Measurements from ENCODE around the gene HOGA1.

Gene HOGA1

DNA sequence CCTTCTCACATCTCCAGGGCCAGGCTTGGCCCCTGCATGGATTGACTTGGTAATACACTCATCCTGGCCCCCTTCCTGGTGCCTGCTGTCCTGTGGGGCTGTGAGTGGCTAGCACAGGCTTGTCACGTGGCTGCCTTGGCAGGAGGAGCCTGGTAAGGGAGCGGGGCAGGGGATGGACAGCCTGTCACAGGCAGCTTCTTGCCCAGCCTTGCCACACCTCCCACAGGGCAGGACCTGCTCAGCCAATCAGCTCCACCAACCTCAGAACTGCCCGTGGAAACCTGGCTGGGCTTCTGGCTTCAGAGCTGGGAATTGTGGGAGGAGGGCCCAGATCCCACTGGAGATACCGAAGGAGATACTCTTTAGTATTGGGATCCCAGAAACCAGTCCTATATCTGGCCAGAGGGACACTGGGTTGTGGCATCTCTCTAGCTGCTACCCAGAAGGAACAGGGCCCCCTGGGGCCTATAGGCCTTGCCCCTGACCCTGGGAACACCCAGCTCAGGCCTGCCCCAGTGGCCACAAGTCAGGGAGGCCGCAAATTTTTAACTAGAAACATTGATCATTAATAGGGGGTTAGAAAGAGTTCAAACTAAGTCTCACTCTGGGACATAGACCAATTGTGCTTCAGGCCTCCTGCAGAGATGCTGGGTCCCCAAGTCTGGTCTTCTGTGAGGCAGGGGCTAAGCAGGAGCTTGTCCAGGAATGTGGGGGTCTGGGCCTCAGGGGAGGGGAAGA lies at the start of gene HOGA1:
TSS of gene HOGA1 (plus strand) at position 330 of the 738 bp plus-strand sequence. CDS start at position 645, 315 bp downstream.
- no peak for DNase-seq (ENCODE audit: low read depth in 2 of 2, low spot score in 1 of 2)

DNA sequence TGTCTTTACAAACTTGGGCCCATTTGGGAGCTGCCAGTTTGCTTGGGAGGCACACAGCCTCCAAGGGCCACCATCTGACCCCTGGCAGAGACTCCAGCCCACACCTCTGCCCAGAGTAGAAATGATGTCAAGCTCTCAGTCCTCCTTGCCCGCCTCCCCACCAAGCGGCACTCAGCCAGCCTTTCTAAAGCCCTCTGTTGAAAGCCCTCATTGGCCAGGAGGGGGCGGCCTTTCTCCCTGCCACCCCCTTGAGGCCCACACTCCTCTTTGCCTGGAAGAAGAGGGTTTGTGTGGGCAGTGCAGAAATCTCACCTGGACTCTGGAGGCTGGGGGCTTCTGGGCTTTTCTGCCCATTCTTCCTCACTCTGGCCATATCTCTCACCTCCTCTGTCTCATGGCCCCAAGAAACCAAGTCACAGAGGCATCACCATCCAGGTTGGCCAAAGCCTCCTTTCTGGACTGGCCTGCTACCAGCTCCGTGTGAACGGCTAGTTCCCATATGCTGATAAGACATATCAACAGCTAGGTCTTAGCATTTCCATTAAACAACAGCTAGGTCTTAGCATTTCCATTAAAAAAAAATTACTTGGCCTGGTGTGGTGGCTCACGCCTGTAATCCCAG lies 49.3 kb upstream of the HOGA1 start:
- DNase-seq (ENCODE audit: low read depth in 2 of 2, low spot score in 1 of 2), result no peak

DNA sequence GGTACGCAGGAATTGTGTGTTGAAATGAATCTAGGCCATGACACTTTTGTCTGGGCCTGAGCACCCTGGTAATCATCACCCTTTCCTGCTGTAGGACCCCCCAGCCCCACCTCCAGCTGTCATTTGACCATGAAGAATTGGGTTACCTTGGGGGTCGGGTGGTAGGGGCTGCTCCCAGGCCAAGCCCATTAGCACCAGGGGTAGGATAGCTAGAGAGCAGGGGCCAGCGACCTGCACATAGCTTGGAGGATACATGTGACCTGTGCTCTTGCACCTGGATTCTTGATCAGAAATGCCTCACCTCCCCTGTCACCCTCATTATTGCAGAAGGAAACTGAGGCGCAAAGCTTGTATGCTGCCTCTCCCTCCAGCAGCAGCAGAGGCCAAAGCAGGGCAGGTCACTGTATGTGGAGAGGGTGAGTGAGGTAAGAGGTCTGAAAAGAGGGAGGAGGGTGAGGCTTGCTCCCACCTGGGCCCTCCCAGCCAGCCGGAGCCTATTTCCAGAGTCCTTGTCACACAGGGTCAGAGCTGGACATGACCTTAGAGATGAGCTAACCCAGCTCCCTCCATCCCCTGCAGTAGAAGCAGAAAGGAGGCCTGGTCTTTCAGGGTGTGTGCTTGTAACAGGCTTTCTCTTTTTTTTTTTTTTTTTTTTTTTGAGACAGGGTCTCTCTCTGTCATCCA lies 46.9 kb upstream of the HOGA1 start:
- no peak for DNase-seq (ENCODE audit: low read depth in 2 of 2, low spot score in 1 of 2)

DNA sequence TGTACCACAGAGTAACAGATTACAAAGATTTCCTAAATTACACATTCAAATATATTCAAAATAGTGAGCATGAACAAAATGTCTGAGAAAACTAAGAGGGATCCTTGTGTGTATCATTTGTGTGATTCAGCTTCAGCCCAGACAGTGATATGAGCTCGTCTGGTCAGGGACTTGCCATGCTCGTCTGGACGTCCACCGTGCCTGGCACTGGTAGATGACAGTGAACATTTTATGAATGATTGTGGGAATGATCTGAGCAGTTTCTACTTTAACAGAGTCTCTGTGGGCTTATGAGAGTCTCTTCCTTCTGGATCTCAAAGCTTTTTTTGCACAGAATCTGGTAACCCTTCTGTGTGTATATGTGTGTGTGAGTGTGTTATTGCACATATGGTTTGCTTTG lies 45.8 kb upstream of the HOGA1 start:
- no peak for DNase-seq (ENCODE audit: low read depth in 2 of 2, low spot score in 1 of 2)

DNA sequence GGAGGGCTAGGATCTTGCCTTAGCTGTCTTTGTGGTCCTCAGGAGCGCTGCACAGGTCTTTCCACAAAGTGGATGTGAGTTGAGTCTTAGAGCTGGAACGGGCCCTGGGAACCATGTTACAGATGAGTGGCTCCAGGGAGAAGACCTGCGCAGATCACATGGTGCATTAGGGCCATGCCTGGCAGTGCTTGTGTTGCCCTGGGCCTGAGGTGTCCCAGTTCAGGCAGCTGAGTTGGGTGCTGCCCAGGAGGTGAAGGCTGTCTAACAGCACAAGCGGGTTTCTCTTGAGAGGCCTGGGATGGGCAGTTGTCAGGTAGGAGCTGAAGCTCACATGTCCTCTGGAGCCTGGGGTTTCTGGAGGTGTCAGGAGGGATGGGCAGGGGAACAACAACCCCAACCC lies 45.4 kb upstream of the HOGA1 start:
- no peak for DNase-seq (ENCODE audit: low read depth in 2 of 2, low spot score in 1 of 2)

DNA sequence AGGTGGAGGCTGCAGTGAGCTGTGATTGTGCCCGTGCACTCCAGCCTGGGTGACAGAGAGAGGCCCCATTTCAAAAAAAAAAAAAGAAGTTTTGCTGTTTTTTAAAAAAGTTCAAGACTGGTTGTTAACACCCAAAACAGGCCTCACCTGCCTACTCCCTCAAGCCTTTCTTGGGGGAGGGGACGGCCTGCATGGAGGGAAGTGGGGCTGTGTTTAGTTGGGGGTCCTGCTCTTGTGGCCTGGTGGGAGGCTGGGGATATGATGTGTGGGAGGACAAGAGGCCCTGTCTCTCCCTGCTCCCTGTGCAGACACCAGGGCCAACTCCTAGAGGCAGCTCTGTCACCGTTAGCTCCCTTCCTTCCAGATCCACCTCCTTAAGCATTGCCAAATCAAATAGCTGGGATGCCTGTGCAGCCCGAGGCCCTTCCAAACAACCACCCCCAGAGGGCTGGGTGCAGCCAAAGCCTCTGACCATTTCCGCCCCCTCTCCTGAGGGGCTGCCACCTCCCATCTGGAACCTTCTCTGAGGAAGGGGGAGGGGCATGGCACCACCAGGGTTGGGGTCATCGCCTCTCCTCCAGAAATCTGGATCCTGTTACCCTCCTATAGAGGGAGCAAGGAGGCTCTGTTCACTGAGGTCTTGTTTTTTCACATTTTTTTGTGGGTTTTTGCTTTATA lies 44.5 kb upstream of the HOGA1 start:
- no peak for DNase-seq (ENCODE audit: low read depth in 2 of 2, low spot score in 1 of 2)

DNA sequence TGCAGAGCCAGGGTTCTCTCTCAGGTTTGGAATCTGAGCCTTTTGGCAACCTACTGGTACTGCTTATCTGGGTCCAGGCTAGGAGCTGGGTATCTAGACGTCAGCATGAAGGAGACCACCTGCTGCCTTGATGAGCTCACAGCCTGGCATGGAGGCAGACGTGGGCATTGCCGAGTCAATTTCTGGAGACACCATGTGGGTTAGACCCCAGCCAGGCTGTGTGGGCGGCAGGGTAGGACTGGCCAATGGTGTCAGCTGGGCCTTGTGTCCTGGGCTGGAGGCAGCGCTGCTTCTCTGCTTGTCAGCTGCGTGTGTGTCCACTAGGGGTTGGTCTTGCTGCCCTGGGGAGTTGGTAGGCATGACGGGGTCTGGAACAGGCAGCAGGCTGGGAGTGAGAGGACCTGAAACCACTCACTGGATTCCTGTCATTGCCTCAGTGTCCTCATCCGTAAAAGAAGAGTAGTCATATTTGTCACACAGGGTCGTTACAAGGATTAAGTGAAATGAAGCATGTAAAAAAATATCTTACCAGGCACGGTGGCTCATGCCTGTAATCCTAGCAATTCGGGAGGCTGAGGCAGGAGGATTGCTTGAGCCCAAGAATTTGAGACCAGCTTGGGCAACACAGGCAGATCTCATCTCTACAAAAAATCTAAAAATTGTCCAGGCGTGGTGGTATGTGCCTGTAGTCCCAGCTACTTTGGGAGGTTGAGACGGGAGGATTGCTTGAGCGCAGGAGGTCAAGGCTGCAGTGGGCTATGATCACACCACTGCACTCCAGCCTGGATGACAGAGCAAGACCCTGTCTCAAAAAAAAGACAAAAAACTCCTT lies 43.3 kb upstream of the HOGA1 start:
- no peak for DNase-seq (ENCODE audit: low read depth in 2 of 2, low spot score in 1 of 2)

DNA sequence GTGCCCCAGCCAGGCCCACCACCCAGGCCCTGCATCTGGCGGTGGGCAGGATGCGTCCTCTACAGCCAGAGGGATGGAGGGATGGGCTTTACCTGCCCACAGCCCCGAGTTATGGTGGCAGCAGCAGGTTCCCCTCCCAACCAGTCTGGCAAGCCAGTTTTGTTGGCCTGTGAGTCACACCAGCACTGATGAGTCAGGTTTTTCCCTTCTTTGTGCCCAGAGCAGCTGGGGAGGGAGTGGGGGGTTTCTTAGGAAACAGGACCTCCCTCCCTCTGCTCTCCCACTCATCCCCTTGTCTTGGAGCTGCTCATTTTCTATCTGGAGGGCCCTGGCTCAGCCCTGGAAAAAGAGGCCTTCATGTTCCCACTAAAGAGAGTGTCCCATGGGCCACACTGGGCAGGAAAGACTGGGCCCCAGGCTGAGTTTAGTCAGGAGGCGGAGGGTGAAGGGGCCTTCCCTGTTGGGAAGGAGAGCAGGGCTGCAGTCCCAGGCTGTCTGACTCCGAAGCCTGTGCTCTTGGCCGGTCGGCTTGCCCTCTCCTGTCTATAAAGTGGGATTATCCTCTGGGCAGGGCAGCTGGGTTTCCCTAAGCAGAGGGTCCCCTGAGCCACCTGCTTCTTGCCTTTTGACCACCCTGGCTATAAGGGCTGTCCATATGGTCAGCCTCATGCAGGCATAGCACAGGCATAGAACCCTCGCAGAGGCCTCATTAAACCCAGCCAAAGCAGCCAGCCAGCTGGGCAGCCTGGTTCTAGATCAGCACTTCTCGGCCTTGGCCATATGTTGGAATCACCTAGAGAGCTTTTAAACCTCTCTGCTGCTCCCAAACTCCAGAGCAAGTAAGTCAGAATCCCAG lies 41.8 kb upstream of the HOGA1 start:
- peak in 1 of 2 donors; percentile 18 for DNase-seq (ENCODE audit: low read depth in 2 of 2, low spot score in 1 of 2)

DNA sequence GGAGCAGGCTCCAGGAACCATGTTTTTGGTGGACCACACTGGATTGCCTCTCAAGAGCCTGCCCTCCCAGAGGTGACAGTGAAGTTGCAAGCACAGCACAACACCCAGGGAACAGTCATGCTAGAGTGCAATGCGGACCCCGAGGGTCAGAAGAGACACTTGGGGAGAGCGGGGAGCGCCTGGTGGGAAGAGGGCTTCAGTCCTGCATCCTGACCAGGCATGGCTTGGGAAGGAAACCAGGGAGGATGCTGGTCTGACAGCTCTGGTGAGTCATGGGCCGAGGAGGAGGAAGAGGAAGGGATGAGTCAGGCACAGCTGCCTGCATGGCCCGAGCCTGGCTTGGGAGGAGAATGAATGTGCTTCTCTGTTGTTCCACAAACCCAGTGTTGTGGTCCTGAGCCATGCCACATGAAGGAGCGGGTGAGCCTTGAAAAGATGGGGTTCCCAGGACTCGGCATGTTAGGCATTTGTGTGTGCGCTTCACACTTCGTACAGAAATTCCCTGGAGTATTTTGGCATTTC lies 41.1 kb upstream of the HOGA1 start:
- DNase-seq (ENCODE audit: low read depth in 2 of 2, low spot score in 1 of 2), result no peak

DNA sequence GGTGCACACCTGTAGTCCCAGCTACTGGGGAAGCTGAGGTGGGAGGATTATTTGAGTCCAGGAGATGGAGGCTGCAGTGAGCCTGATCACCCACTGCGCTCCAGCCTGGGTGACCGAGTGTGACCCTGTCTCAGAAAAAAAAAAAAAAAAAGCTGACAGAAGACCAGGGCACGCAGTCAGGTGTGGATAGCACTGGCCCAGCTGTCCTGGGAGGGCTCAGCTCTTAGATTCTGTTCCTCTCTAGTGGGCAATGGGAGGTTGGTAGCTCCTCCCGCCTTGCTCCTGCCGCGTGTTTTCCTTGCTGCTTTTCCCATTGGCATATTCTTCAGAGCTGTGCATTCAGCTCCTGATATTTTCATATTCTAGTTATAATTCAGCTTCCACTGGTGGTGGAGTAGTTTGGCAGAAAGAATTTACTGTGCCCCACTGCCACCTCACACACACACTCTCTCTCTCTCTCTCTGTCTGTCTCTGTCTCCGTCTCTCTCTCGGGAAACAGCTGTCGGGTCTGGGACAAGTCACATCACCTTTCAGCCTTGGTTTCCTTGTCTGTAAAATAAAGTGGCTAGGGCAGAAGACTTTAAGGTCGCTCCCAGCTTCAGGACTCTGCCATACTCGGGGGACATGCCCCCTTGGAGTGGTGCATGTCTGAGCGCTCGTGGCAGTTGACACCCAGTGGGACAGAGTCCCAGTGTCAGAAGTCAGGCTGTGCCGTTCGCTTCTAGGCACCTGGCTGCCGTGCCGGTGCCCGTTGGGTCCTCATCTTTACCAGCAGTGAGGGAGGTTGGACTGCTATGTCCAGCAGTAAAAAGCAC lies 37.5 kb upstream of the HOGA1 start:
- DNase-seq (ENCODE audit: low read depth in 2 of 2, low spot score in 1 of 2), result no peak

DNA sequence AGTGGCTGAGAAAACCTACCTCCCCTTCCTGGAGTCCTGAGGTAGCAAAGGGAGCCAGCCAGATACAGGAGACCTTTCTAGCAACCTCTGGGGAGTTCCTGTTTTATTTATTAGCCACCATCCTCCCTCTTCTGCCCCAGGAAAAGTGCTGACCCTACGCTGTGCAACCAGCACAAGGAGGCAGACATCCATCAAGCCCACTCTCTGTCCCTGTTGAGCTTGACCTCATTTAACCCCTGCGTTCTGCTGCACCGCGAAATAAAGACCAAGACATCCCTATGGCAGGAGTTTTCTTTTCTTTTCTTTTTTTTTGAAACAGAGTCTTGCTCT lies 37.0 kb upstream of the HOGA1 start:
- DNase-seq (ENCODE audit: low read depth in 2 of 2, low spot score in 1 of 2), result no peak

DNA sequence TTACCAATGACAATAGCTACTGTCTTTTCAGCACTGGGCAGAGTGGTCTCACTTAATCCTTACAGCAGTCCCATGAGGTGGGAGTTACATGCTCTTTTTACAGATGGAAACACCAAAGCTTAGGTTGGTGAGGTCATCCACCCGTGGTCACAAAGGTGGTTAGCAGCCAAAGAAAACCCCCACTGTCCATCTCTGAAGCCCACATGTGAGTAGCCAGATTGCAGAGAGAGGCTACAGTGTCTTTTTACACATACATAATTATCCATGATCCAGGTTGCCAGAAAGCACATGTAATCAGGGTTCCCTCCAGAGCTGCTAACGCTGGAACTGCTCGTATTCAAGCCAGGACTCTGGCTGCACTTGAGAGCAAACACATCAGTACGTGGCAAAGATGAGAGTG lies 36.2 kb upstream of the HOGA1 start:
- no peak for DNase-seq (ENCODE audit: low read depth in 2 of 2, low spot score in 1 of 2)

DNA sequence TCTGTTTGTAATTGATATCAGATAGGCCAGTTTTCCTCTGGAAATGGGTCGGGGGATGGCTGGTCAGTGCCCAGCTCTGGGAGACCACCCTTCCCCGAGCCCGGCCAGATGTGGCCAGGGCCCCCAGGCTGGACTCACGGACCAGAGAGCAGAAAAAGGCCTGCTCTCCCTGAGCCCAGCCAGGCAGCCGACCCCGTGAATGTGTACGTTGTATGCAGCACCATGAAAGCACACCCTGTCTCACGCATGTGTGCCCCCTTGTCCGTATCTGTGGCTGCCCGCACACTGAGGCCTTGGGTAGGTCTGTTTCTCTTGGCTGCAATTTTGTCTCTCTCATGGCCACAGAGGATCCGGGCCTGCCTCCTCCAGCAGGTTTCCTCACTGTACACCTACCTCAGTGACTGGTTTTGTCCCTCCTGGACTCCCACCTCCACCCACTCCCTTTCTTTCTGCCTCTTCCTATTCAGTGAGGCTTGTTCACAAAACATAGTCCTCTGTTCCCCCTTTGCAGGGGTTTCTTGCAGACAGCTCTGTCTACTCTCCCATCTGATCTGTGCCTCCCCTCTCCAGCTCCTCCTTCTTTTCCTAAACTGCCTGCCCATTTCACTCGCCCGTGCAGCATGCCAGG lies 35.2 kb upstream of the HOGA1 start:
- no peak for DNase-seq (ENCODE audit: low read depth in 2 of 2, low spot score in 1 of 2)

DNA sequence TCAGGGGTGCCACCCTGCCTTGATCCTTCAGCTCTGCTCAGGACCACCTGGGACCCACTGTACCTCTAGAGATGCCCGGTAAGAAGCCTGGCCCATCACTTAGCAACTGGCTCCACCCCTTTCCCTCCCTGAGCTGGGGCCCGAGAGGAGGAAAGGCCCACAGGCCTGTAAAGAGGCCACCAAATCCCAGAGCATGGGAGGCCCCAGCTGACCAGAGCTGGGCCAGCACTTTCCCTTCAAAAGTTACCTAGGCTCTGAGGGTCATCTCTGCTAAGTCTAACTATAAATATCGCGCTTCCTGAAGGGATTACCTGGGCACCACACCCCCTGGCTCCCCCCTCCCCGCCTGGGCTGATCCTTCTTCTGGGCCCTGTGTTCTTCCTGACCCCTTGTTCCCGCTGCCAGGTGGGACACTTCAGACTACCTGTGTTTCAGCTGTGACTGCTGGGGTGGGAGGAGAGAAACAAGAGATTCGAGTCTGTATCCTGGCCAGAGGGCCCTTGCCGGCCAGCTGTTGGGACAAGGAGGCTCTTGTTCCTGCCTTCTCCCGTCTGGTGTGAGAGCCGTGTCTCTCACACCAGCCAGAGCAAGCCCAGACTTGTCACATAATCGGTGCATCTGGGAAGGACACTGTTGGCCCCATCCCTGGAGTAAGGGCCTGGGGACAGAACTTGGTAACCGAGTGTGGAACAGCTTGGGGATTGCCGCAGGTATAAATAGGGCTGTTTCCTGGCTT lies 34.4 kb upstream of the HOGA1 start:
- DNase-seq (ENCODE audit: low read depth in 2 of 2, low spot score in 1 of 2), result no peak

DNA sequence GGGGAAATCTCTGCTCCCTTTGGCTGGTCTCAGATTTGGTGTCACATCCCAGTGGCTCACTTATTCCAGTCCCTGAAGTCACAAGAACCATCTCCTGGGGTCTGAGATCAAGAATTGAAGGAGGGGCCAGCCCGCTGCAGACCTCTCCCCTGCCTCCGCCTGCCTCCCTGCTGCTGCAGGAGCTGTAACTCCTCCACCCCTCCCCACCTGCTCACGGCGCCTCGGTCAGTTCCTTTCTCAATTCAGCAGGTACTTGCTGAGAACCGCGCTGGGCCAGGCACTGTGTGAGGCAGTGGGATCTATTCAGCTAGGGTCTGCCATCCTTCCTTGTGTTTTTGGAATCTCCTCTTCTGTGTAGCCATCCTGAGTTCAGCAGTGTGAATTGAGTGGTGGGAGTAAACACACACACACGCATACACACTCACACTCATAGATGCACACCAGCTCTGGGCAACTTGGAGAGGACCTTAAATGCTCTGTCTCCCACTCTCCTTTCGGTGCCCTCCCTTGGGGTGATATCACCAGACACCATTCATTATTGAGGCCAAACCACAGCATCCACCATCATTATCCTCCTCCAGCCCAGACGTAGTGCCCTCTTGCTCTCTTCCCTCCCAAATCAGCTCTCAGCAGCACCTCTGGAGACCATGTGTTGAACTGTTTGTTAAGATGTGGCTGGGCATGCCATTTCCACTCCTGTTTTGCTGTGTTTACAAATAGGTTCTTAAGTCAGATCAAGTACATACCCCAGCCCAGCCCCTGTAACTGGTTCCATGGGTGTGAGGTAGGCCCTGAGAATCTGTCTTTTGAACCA lies 33.6 kb upstream of the HOGA1 start:
- no peak for DNase-seq (ENCODE audit: low read depth in 2 of 2, low spot score in 1 of 2)

DNA sequence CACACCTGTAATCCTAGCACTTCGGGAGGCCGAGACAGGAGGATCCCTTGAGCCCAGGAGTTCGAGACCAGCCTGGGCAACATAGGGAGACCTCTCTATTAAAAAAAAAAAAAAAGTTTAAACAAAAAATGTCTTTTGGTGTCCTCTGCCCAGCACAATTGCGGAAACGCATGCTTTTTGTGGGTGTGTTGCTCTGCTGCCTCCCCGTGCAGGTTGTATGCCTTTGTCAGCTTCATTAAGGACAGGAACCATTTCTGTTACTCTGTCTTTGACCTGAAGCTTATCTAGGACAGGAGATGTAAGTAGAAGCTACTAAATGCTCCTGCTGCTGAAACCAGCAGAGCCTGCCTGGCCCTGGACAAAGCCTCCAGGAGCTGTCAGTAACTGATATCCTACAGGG lies 32.9 kb upstream of the HOGA1 start:
- DNase-seq (ENCODE audit: low read depth in 2 of 2, low spot score in 1 of 2), result no peak

DNA sequence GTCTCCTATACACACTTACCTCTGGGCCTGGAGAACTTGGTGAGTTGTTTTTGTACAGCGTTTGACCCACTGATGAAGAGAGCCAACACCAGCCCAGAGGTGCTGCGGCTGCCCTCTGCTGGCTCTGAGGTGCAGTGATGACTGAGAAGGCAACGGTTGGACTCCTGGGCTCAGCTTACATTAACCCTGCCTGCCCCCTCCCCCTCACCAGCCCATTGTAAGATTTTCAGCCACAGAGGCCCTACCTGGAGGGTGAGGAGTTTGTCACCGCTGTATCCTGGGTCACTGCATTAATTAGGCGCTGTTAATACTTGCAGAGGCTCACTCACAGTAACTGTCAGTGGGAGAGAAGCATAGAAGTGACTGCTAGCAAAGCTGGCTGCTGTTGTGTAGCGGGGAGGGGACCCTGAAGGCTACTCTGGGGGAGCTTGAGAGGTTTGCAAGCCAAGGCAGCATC lies 30.6 kb upstream of the HOGA1 start:
- peak; percentile 22 to 27 for DNase-seq (ENCODE audit: low read depth in 2 of 2, low spot score in 1 of 2)
